GM19238 (cell line): ENCODE results near the gene MND1.
"Not testable (repeated sequence)": the region's sequence is repeated elsewhere in the genome, so short reads cannot be mapped to it uniquely, and the experiment has no call there.

Source experiments
- DNase-seq: peaks from one replicate; pipeline ENCODE4 v3.0.0; 2011; ENCODE audit warnings: low spot score; ENCODE audit not compliant: insufficient read length

The MND1 gene

GRCh38 chr4:153402366-153402765, 57.9 kb downstream of the MND1 start:
- no peak for DNase-seq

- no peak for DNase-seq
These were observed 59.2 kb downstream of the MND1 start for GRCh38 chr4:153403726-153404125.

GRCh38 chr4:153407906-153408305, 63.4 kb downstream of the MND1 start:
- DNase-seq = no peak

- DNase-seq = no peak
These were observed 64.4 kb downstream of the MND1 start for GRCh38 chr4:153408932-153409331.

- no peak for DNase-seq
These were observed 64.9 kb downstream of the MND1 start for GRCh38 chr4:153409412-153409811.

- no peak for DNase-seq
These were observed 65.5 kb downstream of the MND1 start for GRCh38 chr4:153409924-153410501.

- DNase-seq = no peak
These were observed 69.4 kb downstream of the MND1 start for GRCh38 chr4:153413842-153414241.

- DNase-seq = not testable (repeated sequence)
These were observed 72.0 kb downstream of the MND1 start for GRCh38 chr4:153416456-153416855.

GRCh38 chr4:153418121-153418520, 73.6 kb downstream of the MND1 start:
- DNase-seq = no peak

- DNase-seq = no peak
These were observed 74.1 kb downstream of the MND1 start for GRCh38 chr4:153418558-153418957.

- no peak for DNase-seq
These were observed 74.5 kb downstream of the MND1 start for GRCh38 chr4:153419029-153419428.

- no peak for DNase-seq
These were observed 75.3 kb downstream of the MND1 start for GRCh38 chr4:153419673-153420278.

GRCh38 chr4:153420361-153420760, 75.9 kb downstream of the MND1 start:
- DNase-seq = no peak

GRCh38 chr4:153421941-153422340, 77.5 kb downstream of the MND1 start:
- no peak for DNase-seq

- DNase-seq = no peak
These were observed 81.9 kb downstream of the MND1 start for GRCh38 chr4:153426207-153426885.

GRCh38 chr4:153427363-153428071, 83.0 kb downstream of the MND1 start:
- DNase-seq = no peak

- DNase-seq = no peak
These were observed 84.5 kb downstream of the MND1 start for GRCh38 chr4:153428941-153429475.

GRCh38 chr4:153432965-153433753, 88.7 kb downstream of the MND1 start:
- peak; percentile 61 for DNase-seq

GRCh38 chr4:153433754-153434105, 89.2 kb downstream of the MND1 start:
- DNase-seq = no peak

- no peak for DNase-seq
These were observed 89.7 kb downstream of the MND1 start for GRCh38 chr4:153434190-153434589.
